BJ (cell line): ENCODE data around the gene HOXC5. TPM values are rescaled to one million over a fixed set of nuclear protein-coding genes. Genes with fewer than 3 reads are reported as not detected.

Source experiments
- CTCF ChIA-PET: fragments of 350-600 bp; formaldehyde crosslinking; extraction: SDS; loops from one replicate; lab custom pipeline; 2021; ENCODE audit warnings: antibody characterized with exemption, inconsistent platforms; lab: Yijun Ruan, JAX
- POLR2A ChIA-PET: fragments of 300-600 bp; sonication (Branson Sonifier 250); formaldehyde crosslinking; extraction: SDS; loops from one replicate; lab custom pipeline; 2021; ENCODE audit warnings: antibody characterized with exemption; lab: Charles Lee
- DNase-seq: peaks from one replicate; pipeline ENCODE4 v3.0.0-alpha.2; 2011; ENCODE audit warnings: low read depth
- H3K27me3 ChIP-seq: 2 replicates; pipeline ENCODE4 v1.6.0; 2011; ENCODE audit warnings: low read length; ENCODE audit not compliant: control insufficient read depth, insufficient read depth
- H3K36me3 ChIP-seq: 2 replicates; pipeline ENCODE4 v1.5.1; 2011; ENCODE audit warnings: low read length; ENCODE audit not compliant: control insufficient read depth, insufficient read depth
- H3K4me3 ChIP-seq: 2 replicates; pipeline ENCODE4 v1.5.1; 2011; ENCODE audit warnings: low read depth, mild to moderate bottlenecking, control low read depth, low read length
- polyA plus RNA-seq: library from polyadenylated mRNA; depleted of rRNA; stranded (reverse); fragments of >200 nt; gene quantifications from 2 replicates; pipeline ENCODE4 v1.2.3, GENCODE V29; 2011
- TF ChIP-seq, protein P1 (sequence below): IDR thresholded peaks from 2 replicates; pipeline ENCODE4 v1.5.1; 2011; ENCODE audit warnings: low read depth, mild to moderate bottlenecking, control low read depth, inconsistent platforms, low read length, moderate library complexity; ENCODE audit not compliant: insufficient read depth

The HOXC5 gene
- polyA plus RNA-seq, 1 experiment, result not detected

- POLR2A ChIA-PET, result no interaction called here
- CTCF ChIA-PET, result no interaction called here
Measured at GRCh38 chr12:53995378-53996239, 37.2 kb upstream of the HOXC5 start.

DNA sequence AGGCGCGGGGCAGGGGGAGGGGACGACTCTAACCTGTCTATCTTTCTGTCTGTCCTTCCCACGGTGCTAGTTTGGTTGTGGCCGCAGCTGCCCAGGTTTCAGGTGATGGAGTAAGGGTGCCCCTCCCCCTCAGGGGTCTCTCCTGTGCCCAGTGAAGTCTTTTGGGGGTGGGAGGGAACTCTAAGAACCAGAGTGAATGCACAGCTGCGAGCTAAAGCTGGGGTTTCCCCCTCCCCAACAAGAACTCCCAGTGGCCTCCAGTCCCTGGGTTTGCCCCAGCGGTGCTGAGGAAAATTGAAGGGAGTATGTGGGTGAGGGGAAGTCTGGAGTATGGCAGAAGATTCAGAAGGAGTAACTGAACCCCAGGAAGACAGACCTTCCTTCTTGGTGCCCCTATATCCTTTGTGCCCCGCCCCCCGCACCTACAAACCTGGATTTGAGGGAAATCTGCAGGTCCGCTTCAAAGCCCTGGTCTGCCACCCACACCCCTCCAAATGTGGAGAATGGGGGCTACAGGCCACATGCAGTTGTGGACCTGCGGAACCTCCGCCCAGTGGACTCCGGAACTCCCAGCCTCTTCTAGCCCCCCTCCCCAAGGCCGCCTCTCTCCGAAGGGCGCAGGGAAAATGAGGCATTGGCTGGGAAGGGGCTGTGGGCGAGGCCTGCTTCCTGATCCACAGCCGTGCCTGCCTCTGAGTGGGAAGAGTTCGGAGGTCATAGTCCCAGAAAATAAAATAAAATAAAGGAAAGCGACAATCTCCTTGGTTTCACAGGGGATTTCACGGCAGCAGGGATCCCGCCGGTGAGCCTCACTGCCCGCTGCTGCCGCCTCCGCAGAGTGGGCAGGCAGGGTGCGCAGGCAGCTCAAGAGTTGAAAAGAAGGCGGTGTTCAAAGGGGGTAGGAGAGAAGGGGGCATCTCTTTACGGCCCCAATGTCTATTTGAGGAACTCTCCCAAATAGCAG is 36.3 kb upstream of the HOXC5 start:
- ChIA-PET POLR2A (no interaction called here), CTCF (interaction anchor here (6.3 kb wide), 1 partner anchor 10 kb away, joined by 81 read pairs; the partner anchor contains the start of gene HOXC10)
- Histone ChIP-seq H3K36me3 (no peaks in the 10 kb centered on the region), H3K4me3 (no peak overlapping the region), H3K27me3 (peaks cover 7% of the 10 kb centered on the region)
- TF ChIP-seq, protein P1, sequence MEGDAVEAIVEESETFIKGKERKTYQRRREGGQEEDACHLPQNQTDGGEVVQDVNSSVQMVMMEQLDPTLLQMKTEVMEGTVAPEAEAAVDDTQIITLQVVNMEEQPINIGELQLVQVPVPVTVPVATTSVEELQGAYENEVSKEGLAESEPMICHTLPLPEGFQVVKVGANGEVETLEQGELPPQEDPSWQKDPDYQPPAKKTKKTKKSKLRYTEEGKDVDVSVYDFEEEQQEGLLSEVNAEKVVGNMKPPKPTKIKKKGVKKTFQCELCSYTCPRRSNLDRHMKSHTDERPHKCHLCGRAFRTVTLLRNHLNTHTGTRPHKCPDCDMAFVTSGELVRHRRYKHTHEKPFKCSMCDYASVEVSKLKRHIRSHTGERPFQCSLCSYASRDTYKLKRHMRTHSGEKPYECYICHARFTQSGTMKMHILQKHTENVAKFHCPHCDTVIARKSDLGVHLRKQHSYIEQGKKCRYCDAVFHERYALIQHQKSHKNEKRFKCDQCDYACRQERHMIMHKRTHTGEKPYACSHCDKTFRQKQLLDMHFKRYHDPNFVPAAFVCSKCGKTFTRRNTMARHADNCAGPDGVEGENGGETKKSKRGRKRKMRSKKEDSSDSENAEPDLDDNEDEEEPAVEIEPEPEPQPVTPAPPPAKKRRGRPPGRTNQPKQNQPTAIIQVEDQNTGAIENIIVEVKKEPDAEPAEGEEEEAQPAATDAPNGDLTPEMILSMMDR, result no peak
- no peak for DNase-seq

More at GRCh38 chr12:53995378-53996239, 37.2 kb upstream of the HOXC5 start:
- no peaks in the 10 kb centered on the region for H3K36me3 ChIP-seq
- no peak overlapping the region for H3K4me3 ChIP-seq
- TF ChIP-seq, protein P1, result no peak
- peaks cover 10% of the 10 kb centered on the region for H3K27me3 ChIP-seq
- no peak for DNase-seq

DNA sequence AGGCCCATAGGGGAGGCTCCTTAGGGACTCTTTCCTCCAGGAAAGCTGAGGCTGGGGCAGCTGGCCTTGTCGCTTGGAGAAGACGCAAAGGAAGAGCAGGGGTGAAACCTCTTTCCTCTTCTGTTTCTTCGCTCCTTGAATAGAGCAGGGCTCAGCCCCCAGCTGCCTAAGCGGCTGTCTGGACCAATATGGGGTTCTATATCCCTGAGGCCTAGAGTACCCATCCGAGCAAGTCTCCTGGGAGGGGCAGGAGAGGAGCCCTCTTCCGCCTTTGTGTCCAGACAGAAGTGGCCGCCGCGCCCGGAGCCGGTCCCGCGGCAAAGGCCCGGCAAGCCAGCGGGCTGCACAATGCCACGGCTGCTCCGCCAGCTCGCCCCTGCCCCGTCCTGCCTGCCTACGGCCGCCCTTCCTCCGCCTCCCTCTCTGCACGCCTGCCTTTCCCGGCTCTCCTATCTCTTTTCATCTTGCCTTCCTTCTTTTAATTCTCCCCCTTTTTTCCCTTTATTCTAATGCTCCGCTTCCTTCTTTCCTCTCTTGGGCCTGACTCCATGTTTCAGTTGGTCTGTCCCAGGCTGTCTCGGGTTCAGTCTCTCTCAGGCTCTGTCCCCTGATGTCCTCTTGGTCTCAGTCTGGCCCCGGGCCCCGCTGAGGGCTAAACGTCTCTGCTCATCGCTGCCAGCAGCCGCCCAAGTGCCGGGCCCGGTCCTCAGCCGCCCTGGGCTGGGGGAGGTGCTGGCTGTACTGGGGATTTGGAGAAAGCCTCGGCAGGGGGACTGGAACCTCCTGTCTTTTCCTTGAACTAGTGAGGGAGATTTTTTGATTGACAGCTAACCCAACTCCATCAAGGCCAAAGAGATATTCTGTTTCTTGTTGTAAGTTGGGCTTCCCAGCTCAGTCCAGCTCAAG is 35.4 kb upstream of the HOXC5 start:
- no peak for DNase-seq
- TF ChIP-seq, protein P1, result no peak
- H3K36me3 ChIP-seq, result no peaks in the 10 kb centered on the region
- peaks cover 5% of the 10 kb centered on the region for H3K27me3 ChIP-seq
- H3K4me3 ChIP-seq, result no peak overlapping the region
- ChIA-PET CTCF (interaction anchor here (1.0 to 16.8 kb wide), 4 partner anchors 8 to 211 kb away, joined by 4 to 213 read pairs (median 140); partner anchors contain the start of gene HOXC10), POLR2A (interaction anchor here (0.6 kb wide), 1 partner anchor 24 kb away, joined by 4 read pairs; the partner anchor contains the start of gene HOXC11)

DNA sequence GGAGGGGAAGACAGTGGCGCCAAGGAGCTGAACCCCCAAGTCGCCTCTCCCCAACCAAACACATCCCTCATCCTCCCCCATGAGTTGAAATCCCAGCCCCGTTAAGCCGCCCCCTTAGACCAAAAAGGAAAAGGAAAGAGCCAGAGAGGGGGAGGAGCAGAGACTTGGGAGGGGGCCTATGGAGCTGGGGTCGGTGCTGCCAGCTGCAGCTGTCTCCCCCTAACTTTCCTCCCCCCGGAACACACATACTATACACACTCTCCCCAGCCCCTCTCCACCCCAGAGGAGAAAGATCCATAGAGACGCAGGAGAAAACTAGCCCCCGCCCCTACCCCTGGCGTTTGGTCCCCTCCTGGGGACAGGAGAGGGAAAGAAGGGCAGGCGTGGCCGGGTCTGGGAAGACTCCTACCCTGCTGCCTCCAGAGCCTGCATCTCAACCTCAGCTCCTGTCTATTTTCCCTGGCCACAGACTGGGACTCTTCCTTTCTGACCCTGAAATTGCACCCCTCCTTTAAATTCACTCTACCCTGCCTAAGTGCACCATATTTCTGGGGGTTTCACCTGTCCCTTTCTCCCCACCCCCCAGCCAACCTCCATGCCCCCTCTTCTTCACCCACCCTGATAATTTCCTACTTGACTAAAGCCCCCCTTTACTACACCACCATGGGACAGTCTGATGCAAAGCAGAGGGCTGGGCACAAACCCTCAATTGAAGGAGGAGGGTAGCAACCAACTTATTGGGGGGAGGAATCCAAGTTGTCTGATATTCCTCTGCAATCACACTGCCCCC is 34.5 kb upstream of the HOXC5 start:
- no peak for DNase-seq
- Histone ChIP-seq H3K27me3 (peaks cover 4% of the 10 kb centered on the region), H3K4me3 (no peak overlapping the region), H3K36me3 (no peaks in the 10 kb centered on the region)
- ChIA-PET CTCF (interaction anchor here (1.0 to 16.8 kb wide), 7 partner anchors 7 to 217 kb away, joined by 3 to 213 read pairs (median 23); partner anchors contain the start of genes HOXC10 and SMUG1), POLR2A (interaction anchor here (0.6 kb wide), 1 partner anchor 25 kb away, joined by 4 read pairs; the partner anchor contains the start of gene HOXC11)
- TF ChIP-seq, protein P1, result no peak
